ENCODE data around the gene KIAA1614. TPM values are rescaled to one million over a fixed set of nuclear protein-coding genes. Genes with fewer than 3 reads are reported as not detected.

KIAA1614 gene
- polyA plus RNA-seq, 3 donors from 2014 or later: not detected

DNA sequence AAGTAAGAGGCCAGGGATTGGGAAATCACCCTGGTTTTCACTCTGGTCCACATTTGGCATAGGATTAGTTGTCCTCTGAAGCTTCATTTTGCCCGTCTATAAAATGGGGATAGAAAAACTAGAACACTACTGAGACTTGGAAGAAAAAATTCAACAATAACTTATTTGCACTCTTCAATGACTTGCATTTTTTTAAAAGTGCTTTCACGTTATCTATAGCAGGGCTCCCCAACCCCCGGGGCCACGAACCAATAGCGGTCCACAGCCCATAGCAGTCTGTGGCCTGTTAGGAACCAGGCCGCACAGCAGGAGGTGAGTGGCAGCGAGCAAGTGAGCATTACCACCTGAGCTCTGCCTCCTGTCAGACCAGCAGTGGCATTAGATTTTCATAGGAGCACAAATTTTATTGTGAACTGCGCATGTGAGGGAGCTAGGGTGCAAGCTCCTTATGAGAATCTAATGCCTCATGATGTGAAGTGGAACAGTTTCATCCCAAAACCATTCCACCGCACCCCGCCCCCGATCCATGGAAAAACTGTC is 2.8 kb downstream of the KIAA1614 start:
- H3K4me3 Mint-ChIP-seq: no peak overlapping the region
- H3K4me1 Mint-ChIP-seq: peaks cover 7 to 9% of the 10 kb centered on the region in 2 donors
- H3K27me3 Mint-ChIP-seq (ENCODE audit: low read depth in 3 of 3): peaks cover 3 to 23% (median 12%) of the 10 kb centered on the region in 3 donors
- peaks cover 0 to 5% (median 0%) of the 10 kb centered on the region in 3 donors for H3K36me3 Mint-ChIP-seq
- no peak for DNase-seq
- no peak overlapping the region for H3K27ac Mint-ChIP-seq
- H3K9me3 Mint-ChIP-seq: no peaks in the 10 kb centered on the region

DNA sequence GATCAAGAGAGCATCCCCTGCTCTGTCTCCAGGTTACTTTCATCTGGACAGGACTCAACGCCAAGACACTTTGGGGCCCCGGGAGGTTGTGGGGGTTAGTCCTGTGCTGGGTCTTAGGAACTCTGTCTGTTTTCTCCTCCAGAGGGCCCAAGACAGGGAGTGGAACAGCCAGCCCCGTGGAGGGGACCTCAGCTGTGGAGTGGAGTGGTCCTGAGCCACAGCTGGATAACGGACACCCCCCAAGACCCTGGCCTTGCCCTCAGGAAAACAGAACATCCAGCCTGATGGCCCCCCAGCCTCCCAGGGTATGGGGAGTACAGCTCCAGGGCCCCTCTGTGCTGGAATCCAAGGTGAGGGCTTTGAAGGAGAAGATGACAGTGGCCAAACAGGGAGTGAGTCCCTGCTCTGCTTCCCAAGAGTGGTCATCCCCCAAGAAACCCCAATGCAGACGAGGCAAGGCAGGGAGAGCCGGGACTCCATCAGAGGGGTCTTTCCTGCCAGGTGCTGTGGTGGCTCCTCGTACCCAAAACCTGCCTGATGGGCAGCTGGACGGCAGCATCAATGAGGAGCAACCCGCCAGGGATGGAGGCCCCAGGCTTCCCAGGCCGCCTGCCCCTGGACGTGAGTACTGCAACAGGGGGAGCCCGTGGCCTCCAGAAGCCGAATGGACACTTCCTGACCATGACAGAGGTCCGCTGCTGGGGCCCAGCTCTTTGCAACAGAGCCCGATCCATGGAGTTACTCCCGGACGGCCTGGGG is 3.5 kb downstream of the KIAA1614 start:
- no peak for DNase-seq
- H3K27ac Mint-ChIP-seq: no peak overlapping the region
- H3K9me3 Mint-ChIP-seq: no peaks in the 10 kb centered on the region
- peaks cover 7 to 9% of the 10 kb centered on the region in 2 donors for H3K4me1 Mint-ChIP-seq
- H3K27me3 Mint-ChIP-seq (ENCODE audit: low read depth in 3 of 3): peaks cover 3 to 23% (median 12%) of the 10 kb centered on the region in 3 donors
- H3K4me3 Mint-ChIP-seq: no peak overlapping the region
- peaks cover 0 to 5% (median 0%) of the 10 kb centered on the region in 3 donors for H3K36me3 Mint-ChIP-seq

DNA sequence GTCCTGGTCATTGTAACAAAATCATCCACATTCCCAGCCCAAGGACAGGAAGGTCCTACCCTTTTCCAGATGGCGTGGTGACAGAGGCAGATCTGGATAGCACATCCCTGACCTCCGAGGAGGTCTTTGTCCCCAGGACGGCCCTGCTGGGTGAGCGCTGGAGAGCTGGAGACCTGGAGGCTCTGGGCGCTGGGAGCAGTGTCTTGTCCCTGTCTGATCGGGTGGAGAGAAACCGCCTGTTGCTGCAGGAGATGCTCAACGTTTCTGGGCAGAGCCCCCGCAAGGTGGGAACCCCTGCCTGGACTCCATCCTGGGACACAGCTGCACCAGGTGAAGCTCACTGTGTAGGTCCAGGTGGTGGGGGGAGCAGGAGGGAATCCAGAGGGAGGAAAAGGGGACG is 4.1 kb downstream of the KIAA1614 start:
- Mint-ChIP-seq H3K4me1 (peaks cover 2 to 9% of the 10 kb centered on the region in 2 donors), H3K27me3 (ENCODE audit: low read depth in 3 of 3) (peaks cover 3 to 18% (median 7%) of the 10 kb centered on the region in 3 donors), H3K27ac (no peak overlapping the region), H3K9me3 (no peaks in the 10 kb centered on the region), H3K36me3 (peaks cover 0 to 5% (median 0%) of the 10 kb centered on the region in 3 donors), H3K4me3 (no peak overlapping the region)
- DNase-seq: no peak

DNA sequence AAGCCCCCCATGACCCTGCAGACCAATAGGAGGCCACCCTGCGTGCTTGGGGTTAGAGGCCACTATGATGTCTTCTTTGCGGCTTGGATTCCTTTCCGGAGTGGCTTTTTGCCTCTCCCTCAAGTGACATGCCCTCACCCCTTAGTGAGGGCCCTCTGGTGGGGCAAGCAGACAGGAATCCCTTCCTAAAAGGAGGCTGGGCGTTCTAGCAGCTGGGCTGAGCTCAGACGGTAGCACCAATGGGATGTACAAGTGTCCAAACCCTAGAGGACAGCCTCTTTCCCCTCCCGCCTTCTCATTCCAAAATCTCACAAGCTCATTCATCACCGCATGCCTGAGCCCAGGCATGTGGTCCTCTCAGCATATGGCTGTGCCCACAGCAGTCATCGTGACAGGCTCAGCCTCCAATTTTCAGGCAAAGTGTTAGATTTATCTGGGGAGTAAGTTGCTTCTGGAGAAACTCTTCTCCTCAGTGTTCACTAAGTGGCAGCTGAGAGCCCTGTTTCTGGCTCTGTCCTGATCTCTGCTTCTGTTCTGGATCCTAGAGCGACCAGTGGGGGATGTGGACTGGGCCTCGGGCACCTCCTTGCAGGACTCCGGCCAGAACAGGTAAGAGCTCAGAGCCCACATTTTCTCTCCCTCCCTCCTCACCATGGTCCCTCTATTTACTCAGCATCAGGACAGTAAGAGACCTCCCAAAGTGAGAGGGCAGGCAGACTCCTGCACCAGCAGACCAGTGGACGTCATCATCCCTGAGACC is 4.8 kb downstream of the KIAA1614 start:
- peaks cover 0 to 9% of the 10 kb centered on the region in 2 donors for H3K4me1 Mint-ChIP-seq
- DNase-seq: no peak
- no peak overlapping the region for H3K4me3 Mint-ChIP-seq

DNA sequence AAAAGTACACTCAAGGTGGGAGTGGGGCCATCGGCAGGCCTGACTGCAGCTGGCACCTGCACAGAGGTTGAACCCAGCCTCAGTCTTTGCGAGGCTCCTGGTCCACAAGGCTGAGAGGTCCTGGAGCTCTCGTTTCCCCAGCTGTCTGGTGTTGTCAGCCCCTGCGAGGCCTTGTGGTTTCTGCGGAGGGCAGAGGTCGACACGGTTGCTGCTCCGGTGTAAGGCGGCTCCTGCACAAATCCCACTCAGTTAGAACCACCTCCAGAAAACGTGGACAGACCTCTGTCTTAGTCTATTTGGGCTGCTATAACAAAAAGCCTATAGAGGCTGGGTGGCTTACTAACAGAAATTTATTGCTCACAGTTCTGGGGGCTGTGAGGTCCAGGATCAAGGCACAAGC is 5.8 kb downstream of the KIAA1614 start:
- H3K36me3 Mint-ChIP-seq: peaks cover 0 to 5% (median 0%) of the 10 kb centered on the region in 3 donors
- H3K4me3 Mint-ChIP-seq: no peak overlapping the region
- H3K4me1 Mint-ChIP-seq: peaks cover 0 to 6% of the 10 kb centered on the region in 2 donors
- no peak for DNase-seq
- H3K27ac Mint-ChIP-seq: no peak overlapping the region
- H3K9me3 Mint-ChIP-seq: no peaks in the 10 kb centered on the region
- H3K27me3 Mint-ChIP-seq (ENCODE audit: low read depth in 3 of 3): peaks cover 2 to 13% (median 5%) of the 10 kb centered on the region in 3 donors

More for the DNA sequence above, 4.8 kb downstream of the KIAA1614 start:
- H3K36me3 Mint-ChIP-seq: peaks cover 0 to 5% (median 0%) of the 10 kb centered on the region in 3 donors
- H3K9me3 Mint-ChIP-seq: no peaks in the 10 kb centered on the region
- H3K27ac Mint-ChIP-seq: no peak overlapping the region
- peaks cover 2 to 15% (median 5%) of the 10 kb centered on the region in 3 donors for H3K27me3 Mint-ChIP-seq (ENCODE audit: low read depth in 3 of 3)

DNA sequence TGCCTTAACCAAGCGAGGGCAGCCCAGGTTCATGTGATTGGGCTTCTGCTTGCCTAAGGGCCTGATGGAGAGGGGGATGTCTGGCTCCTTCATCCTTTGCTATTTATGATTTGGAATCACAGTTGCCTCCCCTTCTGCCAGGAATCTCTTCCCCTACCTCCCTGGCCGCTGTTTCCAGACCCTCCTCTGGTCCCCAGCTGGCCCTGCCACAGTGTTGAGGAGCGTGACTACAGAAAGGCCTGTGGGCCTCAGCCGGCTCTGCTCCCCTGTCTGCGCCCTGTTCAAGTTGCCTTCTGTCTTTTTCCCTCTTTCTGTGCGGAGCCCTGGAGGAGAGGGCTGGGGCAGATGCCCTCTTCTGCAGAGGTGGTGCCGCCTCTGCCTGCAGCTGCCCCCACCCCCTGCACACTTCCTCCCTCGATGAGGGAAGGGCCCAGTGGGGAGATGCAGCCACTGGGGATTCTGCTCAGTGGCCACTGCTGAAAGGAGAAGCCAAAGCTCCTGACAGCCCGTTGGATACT is 6.5 kb downstream of the KIAA1614 start:
- H3K4me3 Mint-ChIP-seq: no peak overlapping the region
- no peaks in the 10 kb centered on the region for H3K36me3 Mint-ChIP-seq
- DNase-seq: no peak
- no peak overlapping the region for H3K27ac Mint-ChIP-seq
- H3K4me1 Mint-ChIP-seq: no peaks in the 10 kb centered on the region
- H3K27me3 Mint-ChIP-seq (ENCODE audit: low read depth in 3 of 3): peaks cover 2 to 6% (median 5%) of the 10 kb centered on the region in 3 donors
- no peaks in the 10 kb centered on the region for H3K9me3 Mint-ChIP-seq

DNA sequence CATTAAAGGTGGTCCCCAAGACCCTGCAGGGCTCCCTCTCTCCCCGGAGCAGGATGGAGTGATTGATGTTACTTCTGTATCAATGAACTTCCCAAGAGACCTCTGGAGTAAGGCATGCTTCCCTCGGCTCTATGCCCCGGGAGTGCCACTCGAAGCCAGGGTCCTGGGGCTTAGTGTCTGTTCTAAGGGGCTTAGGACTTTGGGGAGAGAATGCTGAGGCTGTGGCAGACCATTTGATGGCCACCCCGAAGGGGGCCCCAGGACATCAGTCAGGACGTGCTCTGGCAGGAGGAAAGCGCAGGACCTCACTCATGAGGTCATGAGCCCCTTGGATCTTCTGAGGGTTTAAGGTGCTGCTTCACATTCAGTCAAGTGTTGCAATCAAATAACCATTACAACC is 7.5 kb downstream of the KIAA1614 start:
- no peak overlapping the region for H3K4me3 Mint-ChIP-seq
- H3K27ac Mint-ChIP-seq: no peak overlapping the region
- H3K4me1 Mint-ChIP-seq: no peaks in the 10 kb centered on the region
- no peak for DNase-seq
- no peaks in the 10 kb centered on the region for H3K9me3 Mint-ChIP-seq
- H3K36me3 Mint-ChIP-seq: no peaks in the 10 kb centered on the region
- peaks cover 2 to 5% (median 4%) of the 10 kb centered on the region in 3 donors for H3K27me3 Mint-ChIP-seq (ENCODE audit: low read depth in 3 of 3)

DNA sequence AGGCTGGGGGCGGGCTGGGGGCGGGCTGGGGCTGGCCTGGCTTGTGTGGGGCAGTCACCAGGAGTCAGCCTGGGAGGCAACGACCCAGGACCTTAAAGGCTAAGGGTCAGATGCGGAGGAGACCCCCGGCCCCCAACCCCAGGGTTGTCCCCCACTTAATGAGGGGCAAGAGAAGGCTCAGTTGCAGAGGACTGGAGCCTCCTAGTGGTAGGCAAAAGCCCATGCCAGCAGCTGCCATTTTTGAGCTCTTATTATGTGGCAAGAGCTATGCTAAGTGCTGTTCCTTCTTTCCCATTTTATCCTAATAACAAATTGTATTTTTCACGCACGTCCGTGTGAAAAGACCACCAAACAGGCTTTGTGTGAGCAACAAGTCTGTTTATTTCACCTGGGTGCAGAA is 8.0 kb downstream of the KIAA1614 start:
- Mint-ChIP-seq H3K9me3 (no peaks in the 10 kb centered on the region), H3K27me3 (ENCODE audit: low read depth in 3 of 3) (peaks cover 2 to 5% (median 2%) of the 10 kb centered on the region in 3 donors), H3K4me1 (no peaks in the 10 kb centered on the region), H3K36me3 (no peaks in the 10 kb centered on the region), H3K27ac (no peak overlapping the region), H3K4me3 (no peak overlapping the region)
- DNase-seq: no peak

DNA sequence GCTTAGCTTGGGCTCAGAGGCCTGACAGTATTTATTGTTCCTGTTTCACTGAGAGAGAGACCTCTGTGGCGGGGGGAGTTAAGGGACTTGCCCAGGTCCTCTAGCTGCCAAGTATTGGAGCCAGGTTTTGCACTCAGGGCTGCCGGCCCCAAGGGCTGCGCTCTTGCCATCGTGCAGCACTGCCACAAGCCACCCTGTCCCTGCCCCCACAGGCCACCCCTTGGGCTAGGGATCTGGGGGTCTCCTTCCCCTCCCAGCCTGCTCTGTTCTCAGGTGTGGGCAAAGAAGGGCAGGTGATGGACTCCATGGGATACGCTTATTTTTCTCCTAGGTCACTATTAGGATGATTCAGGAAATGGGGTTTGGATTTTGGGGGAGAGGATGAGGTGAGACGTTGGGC is 8.7 kb downstream of the KIAA1614 start:
- H3K36me3 Mint-ChIP-seq: no peaks in the 10 kb centered on the region
- H3K27me3 Mint-ChIP-seq (ENCODE audit: low read depth in 3 of 3): peaks cover 2 to 5% (median 2%) of the 10 kb centered on the region in 3 donors
- H3K4me3 Mint-ChIP-seq: no peak overlapping the region
- peaks cover 2 to 4% of the 10 kb centered on the region in 2 donors for H3K4me1 Mint-ChIP-seq
- DNase-seq: no peak
- H3K9me3 Mint-ChIP-seq: no peaks in the 10 kb centered on the region
- H3K27ac Mint-ChIP-seq: no peak overlapping the region

DNA sequence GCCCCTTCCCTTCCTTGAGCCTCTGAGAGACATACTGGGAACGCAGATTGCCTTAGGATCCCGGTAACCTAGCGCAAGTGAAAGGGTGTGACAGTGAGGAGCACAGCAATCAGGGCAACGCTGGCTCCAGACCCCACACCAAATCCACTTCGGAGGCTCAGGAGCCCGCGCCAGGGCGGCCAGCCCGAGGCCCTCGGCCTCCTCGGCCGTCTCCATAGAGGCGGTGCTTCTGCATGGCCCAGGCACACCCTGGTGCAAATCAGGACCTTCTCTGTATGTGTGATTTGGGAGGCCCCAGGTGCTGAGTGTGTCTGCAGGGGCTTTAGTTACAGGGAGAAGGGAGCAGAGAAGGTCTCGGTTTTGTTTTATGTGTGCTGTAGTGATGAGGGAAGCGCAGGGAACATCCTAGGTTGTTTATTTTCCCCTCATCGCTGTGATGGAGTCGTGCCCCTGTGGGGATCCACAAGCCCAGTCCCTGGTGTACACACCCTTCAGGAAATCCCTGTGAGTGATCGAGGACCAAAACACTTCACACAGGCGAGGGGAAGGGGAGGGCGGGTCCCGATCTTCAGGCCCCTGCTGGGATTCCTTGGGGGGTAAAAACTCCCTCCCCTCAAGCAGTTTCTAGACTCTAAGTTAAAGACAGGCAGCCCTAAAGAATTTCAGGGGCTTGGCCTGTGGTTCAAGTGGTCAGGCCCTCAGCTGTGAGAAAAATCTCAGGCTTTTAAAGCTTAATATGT is 9.4 kb downstream of the KIAA1614 start:
- H3K4me1 Mint-ChIP-seq: peaks cover 8 to 10% of the 10 kb centered on the region in 2 donors
- no peak overlapping the region for H3K4me3 Mint-ChIP-seq
- H3K36me3 Mint-ChIP-seq: no peaks in the 10 kb centered on the region
- peaks cover 2 to 5% (median 2%) of the 10 kb centered on the region in 3 donors for H3K27me3 Mint-ChIP-seq (ENCODE audit: low read depth in 3 of 3)
- no peak for DNase-seq
- H3K9me3 Mint-ChIP-seq: no peaks in the 10 kb centered on the region
- no peak overlapping the region for H3K27ac Mint-ChIP-seq

DNA sequence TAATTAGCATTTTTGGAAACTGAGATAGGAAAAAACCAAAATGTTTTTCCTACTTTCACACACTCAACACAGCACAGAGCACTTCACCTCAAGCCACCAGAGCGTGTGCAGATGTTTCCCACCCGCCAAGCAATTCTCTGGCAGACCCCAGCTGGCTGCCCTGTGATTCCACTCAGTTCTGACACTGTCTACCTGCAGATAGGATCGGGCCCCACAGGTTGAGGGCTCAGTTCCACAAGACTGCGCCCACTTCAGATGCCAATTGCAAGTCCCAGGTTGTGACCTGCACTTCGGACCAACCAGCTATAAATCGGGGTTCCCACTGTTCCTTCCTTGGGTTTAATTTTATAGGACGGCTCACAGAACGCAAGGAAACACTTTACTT is 9.9 kb downstream of the KIAA1614 start:
- H3K27me3 Mint-ChIP-seq (ENCODE audit: low read depth in 3 of 3): peaks cover 2% of the 10 kb centered on the region in 3 donors
- H3K4me3 Mint-ChIP-seq: no peak overlapping the region
- no peaks in the 10 kb centered on the region for H3K36me3 Mint-ChIP-seq
- H3K9me3 Mint-ChIP-seq: no peaks in the 10 kb centered on the region
- DNase-seq: no peak
- peaks cover 8 to 10% of the 10 kb centered on the region in 2 donors for H3K4me1 Mint-ChIP-seq
- H3K27ac Mint-ChIP-seq: no peak overlapping the region

DNA sequence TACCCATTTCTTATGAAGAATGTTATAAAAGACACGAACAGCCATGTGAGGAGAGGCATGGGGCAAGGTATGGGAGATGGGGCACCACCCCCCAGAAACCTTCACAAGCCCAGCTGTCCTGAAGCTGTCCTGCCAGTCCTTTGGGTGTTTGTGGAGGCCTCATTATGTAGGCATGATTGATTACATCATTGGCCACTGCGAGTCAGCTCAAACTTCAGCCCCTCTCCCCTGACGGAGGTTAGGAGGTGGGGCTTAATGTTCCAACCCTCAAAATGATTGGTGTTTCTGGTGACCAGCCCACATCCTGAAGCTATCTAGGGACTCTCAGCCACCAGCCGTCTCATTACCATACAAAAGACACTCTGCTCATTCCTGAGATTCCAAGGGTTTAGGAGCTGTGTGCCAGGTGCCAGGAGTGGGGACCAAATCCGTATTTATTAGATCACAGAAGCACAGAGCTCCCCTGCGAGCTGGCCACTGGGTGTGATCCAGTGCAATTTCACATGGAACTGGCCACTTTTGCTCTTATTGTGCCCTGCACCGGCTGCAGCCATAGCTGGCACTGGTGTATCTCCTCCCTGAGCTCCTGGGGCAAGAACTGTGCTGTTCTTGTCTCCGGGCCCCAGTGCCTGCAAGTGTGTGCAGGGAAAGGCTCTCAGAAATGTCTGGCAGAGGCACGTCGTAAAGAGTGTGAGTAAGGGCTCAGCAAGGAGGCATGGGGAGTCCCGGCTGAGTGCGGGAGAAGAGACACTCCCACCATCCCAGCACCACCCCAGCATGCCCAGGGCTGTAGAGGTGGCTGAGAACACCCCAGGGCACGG is 10.5 kb downstream of the KIAA1614 start:
- Mint-ChIP-seq H3K36me3 (no peaks in the 10 kb centered on the region), H3K4me1 (peaks cover 8 to 10% of the 10 kb centered on the region in 2 donors), H3K9me3 (no peaks in the 10 kb centered on the region), H3K4me3 (no peak overlapping the region), H3K27ac (no peak overlapping the region), H3K27me3 (ENCODE audit: low read depth in 3 of 3) (peaks cover 2% of the 10 kb centered on the region in 3 donors)
- DNase-seq: no peak

DNA sequence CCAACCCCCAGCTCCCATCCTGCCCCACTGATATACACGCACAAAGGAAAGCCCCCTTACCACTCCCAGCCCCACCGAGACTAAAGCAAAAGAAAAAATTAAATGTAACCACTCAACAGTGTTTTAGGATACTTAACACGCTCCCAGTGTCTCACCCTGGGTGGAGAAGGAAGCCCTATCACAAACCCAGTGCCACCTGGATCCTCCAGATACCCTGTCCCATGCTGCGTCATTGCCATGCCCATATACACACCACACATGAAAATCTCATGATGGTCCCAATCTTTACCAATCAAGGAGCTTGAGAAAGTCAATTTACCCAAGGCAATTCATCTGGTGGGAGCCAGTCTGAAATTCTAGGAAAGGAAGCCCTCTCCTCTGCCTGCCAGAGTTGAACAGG is 11.2 kb downstream of the KIAA1614 start:
- peaks cover 8 to 10% of the 10 kb centered on the region in 2 donors for H3K4me1 Mint-ChIP-seq

More for the DNA sequence above, 11.2 kb downstream of the KIAA1614 start:
- Mint-ChIP-seq H3K4me3 (no peak overlapping the region), H3K27me3 (ENCODE audit: low read depth in 3 of 3) (peaks cover 2% of the 10 kb centered on the region in 3 donors), H3K9me3 (no peaks in the 10 kb centered on the region), H3K36me3 (no peaks in the 10 kb centered on the region), H3K27ac (no peak overlapping the region)
- DNase-seq: no peak
